OCI-LY3 (cell line): Measurements from ENCODE around the gene COMMD7.

Experiments
- CTCF ChIP-seq: fragments of 200-600, 300-600 bp; sonication (generic); IDR thresholded peaks from 2 replicates; pipeline ENCODE4 v1.5.1; 2014; ENCODE audit warnings: antibody characterized with exemption, low read length, low read depth
- EZH2phosphoT487 ChIP-seq: fragments of 200-600 bp; shearing (Covaris generic); IDR thresholded peaks from 2 replicates; pipeline ENCODE4 v1.6.1; 2018; ENCODE audit warnings: antibody characterized with exemption, mixed run types, low read depth

DNA sequence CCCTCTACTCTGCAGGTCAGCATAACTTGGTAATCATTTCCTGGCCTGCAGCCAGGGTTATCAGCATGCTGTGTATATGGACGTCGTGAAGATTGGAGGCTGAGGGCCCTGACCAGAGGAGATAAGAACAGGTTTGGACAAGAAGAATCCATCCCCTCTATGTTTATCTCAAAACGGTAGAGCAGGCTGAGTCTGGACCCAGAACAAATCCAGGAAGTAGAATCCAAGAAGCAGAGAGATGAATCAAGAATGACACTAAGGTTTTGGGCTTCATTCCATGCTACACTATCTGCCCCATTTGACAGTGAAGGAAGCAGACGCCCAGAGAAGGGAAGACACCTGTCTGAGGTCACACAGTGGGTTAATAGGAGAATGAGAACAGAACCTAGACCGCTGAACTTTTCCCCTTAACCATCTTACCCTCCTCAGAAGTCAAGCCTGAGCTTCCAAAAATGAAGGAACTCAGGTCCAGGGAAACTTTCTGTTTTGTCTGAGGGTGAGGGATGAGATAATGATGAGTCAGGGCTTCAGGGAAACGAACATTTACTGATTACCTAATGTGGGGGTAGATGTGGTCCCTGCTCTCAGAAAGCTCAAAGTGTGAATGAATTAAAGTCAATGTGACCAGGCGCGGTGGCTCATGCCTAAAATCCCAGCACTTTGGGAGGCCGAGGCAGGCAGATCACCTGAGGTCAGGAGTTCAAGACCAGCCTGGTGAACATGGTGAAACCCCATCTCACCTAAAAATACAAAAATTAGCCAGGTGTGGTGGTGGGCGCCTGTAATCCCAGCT lies 9.4 kb upstream of the COMMD7 start:
- no peak for TF ChIP-seq CTCF
- TF ChIP-seq EZH2phosphoT487: no peak
